GM12878 (cell line): ENCODE results near the gene UBE2M. TPM values are rescaled to one million over a fixed set of nuclear protein-coding genes. Genes with fewer than 3 reads are reported as not detected.

ENCODE experiments used
- CEBPB ChIP-seq, 2 experiments: fragments of 150-350 bp in 1 of 2; IDR thresholded peaks; 2 replicates each; pipeline ENCODE4 v1.6.1; 2012 to 2014; ENCODE audit warnings: low read depth in 2 of 2, low read length in 2 of 2, borderline replicate concordance in 1 of 2, inconsistent platforms in 1 of 2
- FOXM1 ChIP-seq: IDR thresholded peaks from 2 replicates; pipeline ENCODE4 v1.6.1; 2012; ENCODE audit warnings: low read depth, mild to moderate bottlenecking, inconsistent platforms, low read length, moderate library complexity
- HDGF ChIP-seq: fragments of 450-650 bp; IDR thresholded peaks from 2 replicates; pipeline ENCODE4 v1.6.1; 2016; ENCODE audit warnings: antibody characterized with exemption
- MEF2A ChIP-seq: IDR thresholded peaks from 2 replicates; pipeline ENCODE4 v1.6.1; 2011; ENCODE audit warnings: low read depth, mild to moderate bottlenecking, low read length, moderate library complexity; ENCODE audit not compliant: insufficient read depth
- MYC ChIP-seq: IDR thresholded peaks from 2 replicates; pipeline ENCODE4 v1.6.1; 2011; ENCODE audit warnings: mild to moderate bottlenecking, low read length, moderate library complexity, inconsistent platforms; ENCODE audit not compliant: insufficient read depth, insufficient replicate concordance, insufficient read length, severe bottlenecking
- NFXL1 ChIP-seq: fragments of 450-650 bp; IDR thresholded peaks from 2 replicates; pipeline ENCODE4 v1.6.1; 2017; ENCODE audit warnings: antibody characterized with exemption, mild to moderate bottlenecking, borderline replicate concordance
- NKRF ChIP-seq: fragments of 450-650 bp; conservative IDR thresholded peaks from 2 replicates; pipeline ENCODE4 v1.6.1; 2017; ENCODE audit warnings: mild to moderate bottlenecking, moderate library complexity
- NRF1 ChIP-seq: conservative IDR thresholded peaks from 2 replicates; pipeline ENCODE4 v1.6.1; 2011; ENCODE audit warnings: mild to moderate bottlenecking, low read depth, low read length, improper control_type of control experiment
- RAD21 ChIP-seq: IDR thresholded peaks from 2 replicates; pipeline ENCODE4 v1.6.1; 2011; ENCODE audit warnings: mild to moderate bottlenecking, low read depth, low read length, moderate library complexity; ENCODE audit not compliant: insufficient read depth
- RBBP5 ChIP-seq: fragments of 200-600 bp; sonication (generic); conservative IDR thresholded peaks from 2 replicates; pipeline ENCODE4 v1.6.1; 2016
- SMARCA5 ChIP-seq: fragments of 450-650 bp; IDR thresholded peaks from 2 replicates; pipeline ENCODE4 v1.6.1; 2017; ENCODE audit warnings: mild to moderate bottlenecking
- ZBTB4 ChIP-seq: fragments of 450-650 bp; formaldehyde crosslinking; IDR thresholded peaks from 2 replicates; pipeline ENCODE4 v1.4.0; 2022; ENCODE audit warnings: mild to moderate bottlenecking, moderate library complexity
- ZNF384 ChIP-seq: IDR thresholded peaks from 2 replicates; pipeline ENCODE4 v1.6.1; 2012; ENCODE audit warnings: low read depth, mild to moderate bottlenecking, low read length, improper control_type of control experiment, borderline replicate concordance
- polyA plus RNA-seq, 11 experiments: library from polyadenylated mRNA; depleted of rRNA in 4 of 11; unstranded in 6 of 11; stranded (reverse) in 5 of 11; fragments of >200 nt; fragmentation: Nextera tagmentation in 4 of 11; fragmentation: Illumina TruSeq in 1 of 11; extraction: Ambion mirVana in 4 of 11; extraction: Trizol in 1 of 11; gene quantifications; 1 replicate in 1 of 11; 2 replicates in 10 of 11; pipeline versions ENCODE4 v1.2.1 to v1.2.3, GENCODE V29; 2011 to 2016; ENCODE audit warnings: inconsistent platforms in 2 of 11, missing spikeins in 2 of 11, low read depth in 1 of 11
- total RNA-seq, 4 experiments: library from RNA; depleted of rRNA in 3 of 4; stranded (reverse); fragments of >200 nt in 3 of 4; fragmentation: Illumina TruSeq in 1 of 4; extraction: Trizol in 1 of 4; gene quantifications; 2 replicates each; pipeline versions ENCODE4 v1.2.1 to v1.2.3, GENCODE V29; 2013 to 2021
- TF ChIP-seq, protein P1 (sequence below): IDR thresholded peaks from 2 replicates; pipeline ENCODE4 v1.6.1; 2012; ENCODE audit warnings: improper control_type of control experiment, low read depth, low read length; ENCODE audit not compliant: insufficient replicate concordance
- TF ChIP-seq, protein P2 (sequence below): fragments of 450-650 bp; IDR thresholded peaks from 2 replicates; pipeline ENCODE4 v1.6.1; 2017; ENCODE audit warnings: mild to moderate bottlenecking

The UBE2M gene
- total and polyA plus RNA-seq, 10 of the 15 experiments (the other 5 are each of a cell fraction or from before 2014, with no cell fraction given): 1.4 to 105 (median 73.9) TPM

DNA sequence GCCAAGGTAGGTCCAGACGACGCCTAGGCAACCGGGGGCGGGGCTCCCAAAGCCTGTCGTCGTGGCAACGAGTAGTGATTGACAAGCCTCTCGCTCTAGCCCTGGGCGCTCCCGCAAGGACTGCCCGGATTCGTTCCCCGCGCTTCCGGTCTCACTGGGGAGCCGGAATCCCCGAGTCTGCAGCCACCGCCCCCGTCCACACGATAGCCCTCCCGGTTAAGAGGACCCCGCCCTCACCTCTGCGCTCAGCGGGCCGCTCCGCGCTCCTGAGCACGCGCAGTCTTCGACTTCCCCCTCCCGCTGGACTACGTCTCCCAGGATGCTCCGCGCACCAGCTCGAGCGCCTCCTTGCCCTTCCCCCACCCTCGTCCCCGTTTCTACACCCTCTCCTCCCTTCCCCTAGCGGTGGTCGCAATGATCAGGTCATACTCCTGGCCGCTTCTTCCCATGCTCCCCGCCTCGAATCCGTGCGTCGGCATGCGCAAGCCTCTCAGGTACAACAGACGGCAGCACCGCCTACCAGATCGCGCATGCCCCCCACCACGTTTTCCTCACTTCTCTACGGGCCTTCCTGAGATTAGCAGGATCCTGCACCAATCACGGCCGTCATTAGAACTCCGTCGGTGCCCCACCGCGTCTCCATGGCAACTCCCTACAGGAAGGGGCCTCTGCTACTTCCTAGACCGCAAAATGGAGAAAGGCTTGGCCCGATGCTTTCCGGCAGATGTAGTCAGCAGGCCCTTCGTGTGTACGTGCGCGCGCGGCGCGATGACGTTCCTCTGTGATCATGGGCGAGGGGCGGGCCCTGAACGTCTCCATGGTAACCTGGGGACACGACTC lies 14.6 kb upstream of the UBE2M start, which contains the start of gene MZF1 (continued):
- TF ChIP-seq NKRF: no peak; the same call in 1 of the 2 replicates
- TF ChIP-seq RAD21: no peak
- TF ChIP-seq, protein P1, sequence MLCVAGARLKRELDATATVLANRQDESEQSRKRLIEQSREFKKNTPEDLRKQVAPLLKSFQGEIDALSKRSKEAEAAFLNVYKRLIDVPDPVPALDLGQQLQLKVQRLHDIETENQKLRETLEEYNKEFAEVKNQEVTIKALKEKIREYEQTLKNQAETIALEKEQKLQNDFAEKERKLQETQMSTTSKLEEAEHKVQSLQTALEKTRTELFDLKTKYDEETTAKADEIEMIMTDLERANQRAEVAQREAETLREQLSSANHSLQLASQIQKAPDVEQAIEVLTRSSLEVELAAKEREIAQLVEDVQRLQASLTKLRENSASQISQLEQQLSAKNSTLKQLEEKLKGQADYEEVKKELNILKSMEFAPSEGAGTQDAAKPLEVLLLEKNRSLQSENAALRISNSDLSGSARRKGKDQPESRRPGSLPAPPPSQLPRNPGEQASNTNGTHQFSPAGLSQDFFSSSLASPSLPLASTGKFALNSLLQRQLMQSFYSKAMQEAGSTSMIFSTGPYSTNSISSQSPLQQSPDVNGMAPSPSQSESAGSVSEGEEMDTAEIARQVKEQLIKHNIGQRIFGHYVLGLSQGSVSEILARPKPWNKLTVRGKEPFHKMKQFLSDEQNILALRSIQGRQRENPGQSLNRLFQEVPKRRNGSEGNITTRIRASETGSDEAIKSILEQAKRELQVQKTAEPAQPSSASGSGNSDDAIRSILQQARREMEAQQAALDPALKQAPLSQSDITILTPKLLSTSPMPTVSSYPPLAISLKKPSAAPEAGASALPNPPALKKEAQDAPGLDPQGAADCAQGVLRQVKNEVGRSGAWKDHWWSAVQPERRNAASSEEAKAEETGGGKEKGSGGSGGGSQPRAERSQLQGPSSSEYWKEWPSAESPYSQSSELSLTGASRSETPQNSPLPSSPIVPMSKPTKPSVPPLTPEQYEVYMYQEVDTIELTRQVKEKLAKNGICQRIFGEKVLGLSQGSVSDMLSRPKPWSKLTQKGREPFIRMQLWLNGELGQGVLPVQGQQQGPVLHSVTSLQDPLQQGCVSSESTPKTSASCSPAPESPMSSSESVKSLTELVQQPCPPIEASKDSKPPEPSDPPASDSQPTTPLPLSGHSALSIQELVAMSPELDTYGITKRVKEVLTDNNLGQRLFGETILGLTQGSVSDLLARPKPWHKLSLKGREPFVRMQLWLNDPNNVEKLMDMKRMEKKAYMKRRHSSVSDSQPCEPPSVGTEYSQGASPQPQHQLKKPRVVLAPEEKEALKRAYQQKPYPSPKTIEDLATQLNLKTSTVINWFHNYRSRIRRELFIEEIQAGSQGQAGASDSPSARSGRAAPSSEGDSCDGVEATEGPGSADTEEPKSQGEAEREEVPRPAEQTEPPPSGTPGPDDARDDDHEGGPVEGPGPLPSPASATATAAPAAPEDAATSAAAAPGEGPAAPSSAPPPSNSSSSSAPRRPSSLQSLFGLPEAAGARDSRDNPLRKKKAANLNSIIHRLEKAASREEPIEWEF: no peak
- no peak for TF ChIP-seq ZNF384
- TF ChIP-seq FOXM1: no peak
- 0 out of 2 replicates have a peak, but pooled peaks have one; percentile 5 for TF ChIP-seq MEF2A
- TF ChIP-seq, protein P2, sequence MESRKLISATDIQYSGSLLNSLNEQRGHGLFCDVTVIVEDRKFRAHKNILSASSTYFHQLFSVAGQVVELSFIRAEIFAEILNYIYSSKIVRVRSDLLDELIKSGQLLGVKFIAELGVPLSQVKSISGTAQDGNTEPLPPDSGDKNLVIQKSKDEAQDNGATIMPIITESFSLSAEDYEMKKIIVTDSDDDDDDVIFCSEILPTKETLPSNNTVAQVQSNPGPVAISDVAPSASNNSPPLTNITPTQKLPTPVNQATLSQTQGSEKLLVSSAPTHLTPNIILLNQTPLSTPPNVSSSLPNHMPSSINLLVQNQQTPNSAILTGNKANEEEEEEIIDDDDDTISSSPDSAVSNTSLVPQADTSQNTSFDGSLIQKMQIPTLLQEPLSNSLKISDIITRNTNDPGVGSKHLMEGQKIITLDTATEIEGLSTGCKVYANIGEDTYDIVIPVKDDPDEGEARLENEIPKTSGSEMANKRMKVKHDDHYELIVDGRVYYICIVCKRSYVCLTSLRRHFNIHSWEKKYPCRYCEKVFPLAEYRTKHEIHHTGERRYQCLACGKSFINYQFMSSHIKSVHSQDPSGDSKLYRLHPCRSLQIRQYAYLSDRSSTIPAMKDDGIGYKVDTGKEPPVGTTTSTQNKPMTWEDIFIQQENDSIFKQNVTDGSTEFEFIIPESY: no peak
- TF ChIP-seq ZBTB4 (CRISPR knock-in tag): no peak
- peak; percentile 61 for TF ChIP-seq NRF1
- TF ChIP-seq HDGF: peak; percentile 98
- TF ChIP-seq RBBP5: no peak
- peak; percentile 95 for TF ChIP-seq SMARCA5
- TF ChIP-seq NFXL1: no peak
- no peak for TF ChIP-seq CEBPB (IDR thresholded peaks at IDR 0.05; ENCODE audit: borderline replicate concordance in 1 of 2, low read depth in 2 of 2, low read length in 2 of 2)
- TF ChIP-seq MYC: peak; percentile 49
